Measurements from ENCODE around the gene GTF2A1. TPM values are rescaled to one million over a fixed set of nuclear protein-coding genes. Genes with fewer than 3 reads are reported as not detected.

GTF2A1 gene
- total RNA-seq, 1 experiment from 2014 or later = 54.3 TPM

- Histone ChIP-seq H3K36me3 (ENCODE audit: insufficient read depth, low read length, poor library complexity, severe bottlenecking) (peaks cover 42% of the 10 kb centered on the region), H3K9me3 (ENCODE audit: low read depth, low read length, poor library complexity, severe bottlenecking) (no peaks in the 10 kb centered on the region), H3K4me1 (ENCODE audit: insufficient read depth, low read length, poor library complexity, severe bottlenecking) (peaks cover 9% of the 10 kb centered on the region), H3K27me3 (replicated peaks; ENCODE audit: insufficient read depth, low read depth, low read length, poor library complexity) (no peaks in the 10 kb centered on the region), H3K4me3 (ENCODE audit: low read depth, low read length, poor library complexity, severe bottlenecking) (no peak overlapping the region), H3K27ac (ENCODE audit: low read depth, low read length, poor library complexity, severe bottlenecking) (no peak overlapping the region)
- TF ChIP-seq, protein P1, sequence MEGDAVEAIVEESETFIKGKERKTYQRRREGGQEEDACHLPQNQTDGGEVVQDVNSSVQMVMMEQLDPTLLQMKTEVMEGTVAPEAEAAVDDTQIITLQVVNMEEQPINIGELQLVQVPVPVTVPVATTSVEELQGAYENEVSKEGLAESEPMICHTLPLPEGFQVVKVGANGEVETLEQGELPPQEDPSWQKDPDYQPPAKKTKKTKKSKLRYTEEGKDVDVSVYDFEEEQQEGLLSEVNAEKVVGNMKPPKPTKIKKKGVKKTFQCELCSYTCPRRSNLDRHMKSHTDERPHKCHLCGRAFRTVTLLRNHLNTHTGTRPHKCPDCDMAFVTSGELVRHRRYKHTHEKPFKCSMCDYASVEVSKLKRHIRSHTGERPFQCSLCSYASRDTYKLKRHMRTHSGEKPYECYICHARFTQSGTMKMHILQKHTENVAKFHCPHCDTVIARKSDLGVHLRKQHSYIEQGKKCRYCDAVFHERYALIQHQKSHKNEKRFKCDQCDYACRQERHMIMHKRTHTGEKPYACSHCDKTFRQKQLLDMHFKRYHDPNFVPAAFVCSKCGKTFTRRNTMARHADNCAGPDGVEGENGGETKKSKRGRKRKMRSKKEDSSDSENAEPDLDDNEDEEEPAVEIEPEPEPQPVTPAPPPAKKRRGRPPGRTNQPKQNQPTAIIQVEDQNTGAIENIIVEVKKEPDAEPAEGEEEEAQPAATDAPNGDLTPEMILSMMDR (conservative IDR thresholded peaks at IDR 0.05; ENCODE audit: low read depth, low read length) = peak; percentile 46
- no peak for TF ChIP-seq EZH2 (IDR thresholded peaks at IDR 0.05; ENCODE audit: borderline replicate concordance, low read depth, low read length, poor library complexity, severe bottlenecking)
- ChIA-PET POLR2A (ENCODE audit: low non-redundant PET) (interaction anchor here (0.5 kb wide), 1 partner anchor 8 kb away, joined by 6 read pairs; no protein-coding TSS in a partner anchor), CTCF (no interaction called here)
- no TSS peak for BruUV-seq (replicated peaks)
- intact Hi-C loops (cut with micrococcal nuclease; ENCODE audit: unreplicated experiment) = no loop called here
- DNase-seq (ENCODE audit: low spot score) = peak; percentile 45
Measured at GRCh38 chr14:81211844-81212243, 8.9 kb downstream of the GTF2A1 start.

DNA sequence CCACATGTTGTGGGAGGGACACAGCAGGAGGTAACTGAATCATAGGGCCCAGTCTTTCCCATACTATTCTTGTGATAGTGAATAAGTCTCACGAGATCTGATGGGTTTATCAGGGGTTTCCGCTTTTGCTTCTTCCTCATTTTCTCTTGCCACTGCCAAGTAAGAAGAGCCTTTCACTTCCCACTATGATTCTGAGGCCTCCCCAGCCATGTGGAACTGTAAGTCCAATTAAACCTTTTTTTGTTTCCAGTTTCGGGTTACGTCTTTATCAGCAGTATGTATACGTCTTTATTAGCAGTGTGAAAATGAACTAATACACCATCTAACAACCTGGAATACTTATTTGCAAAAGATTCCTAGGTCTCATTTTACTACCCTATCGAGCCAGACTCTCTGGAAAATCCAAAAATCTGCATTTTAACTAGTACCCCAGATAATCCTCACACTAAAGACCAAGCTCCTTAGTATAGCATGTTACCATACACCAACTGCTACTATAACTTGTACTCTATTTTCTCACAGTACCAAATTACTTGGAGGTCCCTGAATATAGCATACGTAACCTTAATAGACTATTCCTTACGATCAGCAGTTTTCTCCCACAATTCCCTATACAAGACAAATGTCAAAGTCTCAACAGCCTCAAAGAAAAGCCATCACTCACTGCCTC, 11.5 kb downstream of the GTF2A1 start:
- peaks cover 38% of the 10 kb centered on the region for H3K36me3 ChIP-seq (ENCODE audit: insufficient read depth, low read length, poor library complexity, severe bottlenecking)
- CTCF ChIA-PET = no interaction called here

DNA sequence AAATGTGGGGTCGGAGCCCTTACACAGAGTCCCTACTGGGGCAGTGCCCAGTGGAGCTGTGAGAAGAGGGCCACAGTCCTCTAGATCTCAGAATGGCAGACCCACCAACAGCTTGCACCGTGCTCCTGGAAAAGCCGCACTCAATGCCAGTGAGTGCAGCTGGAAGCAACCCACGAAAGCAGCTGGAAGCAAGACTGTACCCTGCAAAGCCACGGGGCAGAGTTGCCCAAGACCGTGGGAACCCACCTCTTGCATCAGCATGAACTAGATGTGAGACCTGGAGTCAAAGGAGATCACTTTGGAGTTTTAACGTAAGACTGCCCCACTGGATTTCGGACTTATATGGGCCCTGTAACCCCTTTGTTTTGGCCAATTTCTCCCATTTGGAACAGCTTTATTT, 12.3 kb downstream of the GTF2A1 start:
- Histone ChIP-seq H3K27me3 (replicated peaks; ENCODE audit: insufficient read depth, low read depth, low read length, poor library complexity) (no peaks in the 10 kb centered on the region), H3K27ac (ENCODE audit: low read depth, low read length, poor library complexity, severe bottlenecking) (no peak overlapping the region), H3K9me3 (ENCODE audit: low read depth, low read length, poor library complexity, severe bottlenecking) (no peaks in the 10 kb centered on the region), H3K36me3 (ENCODE audit: insufficient read depth, low read length, poor library complexity, severe bottlenecking) (peaks cover 38% of the 10 kb centered on the region), H3K4me1 (ENCODE audit: insufficient read depth, low read length, poor library complexity, severe bottlenecking) (peaks cover 9% of the 10 kb centered on the region), H3K4me3 (ENCODE audit: low read depth, low read length, poor library complexity, severe bottlenecking) (no peak overlapping the region)
- ChIA-PET POLR2A (ENCODE audit: low non-redundant PET) (no interaction called here), CTCF (no interaction called here)
- BruUV-seq (replicated peaks) = no TSS peak
- TF ChIP-seq EZH2 (IDR thresholded peaks at IDR 0.05; ENCODE audit: borderline replicate concordance, low read depth, low read length, poor library complexity, severe bottlenecking) = no peak
- TF ChIP-seq, protein P1 (conservative IDR thresholded peaks at IDR 0.05; ENCODE audit: low read depth, low read length) = no peak
- DNase-seq (ENCODE audit: low spot score) = no peak
- intact Hi-C loops (cut with micrococcal nuclease; ENCODE audit: unreplicated experiment) = no loop called here

More for the DNA sequence above, 11.5 kb downstream of the GTF2A1 start:
- peaks cover 9% of the 10 kb centered on the region for H3K4me1 ChIP-seq (ENCODE audit: insufficient read depth, low read length, poor library complexity, severe bottlenecking)
- POLR2A ChIA-PET (ENCODE audit: low non-redundant PET) = interaction anchor here (0.6 kb wide), 1 partner anchor 21 kb away, joined by 7 read pairs; no protein-coding TSS in a partner anchor
- no TSS peak for BruUV-seq (replicated peaks)
- no peak overlapping the region for H3K27ac ChIP-seq (ENCODE audit: low read depth, low read length, poor library complexity, severe bottlenecking)
- intact Hi-C loops (cut with micrococcal nuclease; ENCODE audit: unreplicated experiment) = no loop called here
- TF ChIP-seq EZH2 (IDR thresholded peaks at IDR 0.05; ENCODE audit: borderline replicate concordance, low read depth, low read length, poor library complexity, severe bottlenecking) = no peak
- TF ChIP-seq, protein P1 (conservative IDR thresholded peaks at IDR 0.05; ENCODE audit: low read depth, low read length) = no peak
- no peak overlapping the region for H3K4me3 ChIP-seq (ENCODE audit: low read depth, low read length, poor library complexity, severe bottlenecking)
- H3K9me3 ChIP-seq (ENCODE audit: low read depth, low read length, poor library complexity, severe bottlenecking) = no peaks in the 10 kb centered on the region
- H3K27me3 ChIP-seq (replicated peaks; ENCODE audit: insufficient read depth, low read depth, low read length, poor library complexity) = no peaks in the 10 kb centered on the region
- DNase-seq (ENCODE audit: low spot score) = peak; percentile 7
